ENCODE results near the gene ACCS. TPM values are rescaled to one million over a fixed set of nuclear protein-coding genes. Genes with fewer than 3 reads are reported as not detected.
A peak's percentile ranks its signal among the peaks of the same experiment; 100 is the strongest.

ACCS gene
- total and polyA plus RNA-seq, 4 donors = 6.4 to 66.9 (median 28.1) TPM

DNA sequence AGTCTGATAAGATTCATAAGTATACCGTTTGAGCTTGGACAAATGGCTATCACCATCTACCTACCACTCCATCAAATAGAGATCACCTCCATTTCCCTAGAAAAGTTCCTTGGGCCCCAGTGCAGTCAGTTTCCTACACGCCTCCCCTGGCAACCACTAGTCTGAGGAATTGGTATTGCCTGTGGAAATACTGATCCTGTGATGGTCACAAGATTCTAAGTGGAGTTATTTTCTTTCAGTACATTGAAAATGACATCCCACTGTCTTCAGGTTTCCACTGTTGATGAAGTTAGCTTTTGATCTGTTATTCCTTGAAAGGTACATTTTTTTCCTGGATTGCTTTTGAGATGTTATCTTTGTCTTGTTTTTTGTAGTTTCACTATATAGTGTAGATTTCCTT lies 22.9 kb upstream of the ACCS start:
- 82 to 83% methylated on average over 2 of the region's 2 CpGs for WGBS, 2 donors
- DNase-seq (no peak), ATAC-seq (ENCODE audit: insufficient read depth, low FRiP score) (no peak)
- Histone ChIP-seq H3K4me3 (no peak overlapping the region), H3K27me3 (ENCODE audit: control insufficient read depth in 3 of 3, insufficient read depth in 3 of 3, low read length in 2 of 3) (no peaks in the 10 kb centered on the region), H3K36me3 (ENCODE audit: control insufficient read depth in 4 of 4, insufficient read depth in 4 of 4, low read length in 4 of 4) (no peaks in the 10 kb centered on the region), H3K27ac (ENCODE audit: low read depth in 1 of 2, low read length in 1 of 2) (no peak overlapping the region), H3K4me1 (ENCODE audit: control insufficient read depth in 5 of 5, insufficient read depth in 5 of 5, low read length in 5 of 5) (no peaks in the 10 kb centered on the region), H3K9me3 (ENCODE audit: control insufficient read depth in 4 of 4, insufficient read depth in 3 of 4, low read length in 3 of 4) (peaks cover 0 to 5% (median 2%) of the 10 kb centered on the region in 4 donors), H3K9ac (ENCODE audit: insufficient read depth in 1 of 2, low read length in 2 of 2) (no peak overlapping the region)
- TF ChIP-seq, protein P1, sequence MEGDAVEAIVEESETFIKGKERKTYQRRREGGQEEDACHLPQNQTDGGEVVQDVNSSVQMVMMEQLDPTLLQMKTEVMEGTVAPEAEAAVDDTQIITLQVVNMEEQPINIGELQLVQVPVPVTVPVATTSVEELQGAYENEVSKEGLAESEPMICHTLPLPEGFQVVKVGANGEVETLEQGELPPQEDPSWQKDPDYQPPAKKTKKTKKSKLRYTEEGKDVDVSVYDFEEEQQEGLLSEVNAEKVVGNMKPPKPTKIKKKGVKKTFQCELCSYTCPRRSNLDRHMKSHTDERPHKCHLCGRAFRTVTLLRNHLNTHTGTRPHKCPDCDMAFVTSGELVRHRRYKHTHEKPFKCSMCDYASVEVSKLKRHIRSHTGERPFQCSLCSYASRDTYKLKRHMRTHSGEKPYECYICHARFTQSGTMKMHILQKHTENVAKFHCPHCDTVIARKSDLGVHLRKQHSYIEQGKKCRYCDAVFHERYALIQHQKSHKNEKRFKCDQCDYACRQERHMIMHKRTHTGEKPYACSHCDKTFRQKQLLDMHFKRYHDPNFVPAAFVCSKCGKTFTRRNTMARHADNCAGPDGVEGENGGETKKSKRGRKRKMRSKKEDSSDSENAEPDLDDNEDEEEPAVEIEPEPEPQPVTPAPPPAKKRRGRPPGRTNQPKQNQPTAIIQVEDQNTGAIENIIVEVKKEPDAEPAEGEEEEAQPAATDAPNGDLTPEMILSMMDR (IDR thresholded peaks at IDR 0.05; ENCODE audit: control extremely low read depth, extremely low read depth) = no peak

DNA sequence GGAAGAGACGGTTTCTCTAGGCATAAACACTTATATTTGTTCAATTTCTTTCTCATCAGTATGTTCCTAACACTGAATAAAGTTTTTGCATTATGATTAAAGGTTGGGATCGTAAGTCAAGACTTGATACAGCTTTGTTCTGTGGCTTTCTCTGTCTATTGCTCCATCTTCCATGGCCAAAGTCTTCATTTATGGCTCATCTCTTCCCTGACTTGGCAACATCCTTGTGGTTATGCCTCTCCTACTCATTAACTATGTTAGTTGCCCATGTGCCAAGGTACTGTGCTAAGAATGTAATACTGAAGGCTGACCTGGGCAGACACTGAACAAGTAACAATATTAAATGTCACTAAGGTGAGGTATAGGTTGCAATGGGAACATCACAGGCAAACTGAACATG lies 19.9 kb upstream of the ACCS start:
- H3K27me3 ChIP-seq (ENCODE audit: control insufficient read depth in 3 of 3, insufficient read depth in 3 of 3, low read length in 2 of 3) = no peaks in the 10 kb centered on the region
- no peaks in the 10 kb centered on the region for H3K4me1 ChIP-seq (ENCODE audit: control insufficient read depth in 5 of 5, insufficient read depth in 5 of 5, low read length in 5 of 5)
- no peak for DNase-seq
- no peak overlapping the region for H3K27ac ChIP-seq (ENCODE audit: low read depth in 1 of 2, low read length in 1 of 2)
- H3K4me3 ChIP-seq = no peak overlapping the region
- WGBS, 2 donors = 82 to 96% methylated on average over 2 of the region's 2 CpGs
- ATAC-seq (ENCODE audit: insufficient read depth, low FRiP score) = no peak
- no peaks in the 10 kb centered on the region for H3K36me3 ChIP-seq (ENCODE audit: control insufficient read depth in 4 of 4, insufficient read depth in 4 of 4, low read length in 4 of 4)
- TF ChIP-seq, protein P1 (IDR thresholded peaks at IDR 0.05; ENCODE audit: control extremely low read depth, extremely low read depth) = no peak
- H3K9ac ChIP-seq (ENCODE audit: insufficient read depth in 1 of 2, low read length in 2 of 2) = no peak overlapping the region
- H3K9me3 ChIP-seq (ENCODE audit: control insufficient read depth in 4 of 4, insufficient read depth in 3 of 4, low read length in 3 of 4) = peaks cover 0 to 2% (median under 1%) of the 10 kb centered on the region in 4 donors

DNA sequence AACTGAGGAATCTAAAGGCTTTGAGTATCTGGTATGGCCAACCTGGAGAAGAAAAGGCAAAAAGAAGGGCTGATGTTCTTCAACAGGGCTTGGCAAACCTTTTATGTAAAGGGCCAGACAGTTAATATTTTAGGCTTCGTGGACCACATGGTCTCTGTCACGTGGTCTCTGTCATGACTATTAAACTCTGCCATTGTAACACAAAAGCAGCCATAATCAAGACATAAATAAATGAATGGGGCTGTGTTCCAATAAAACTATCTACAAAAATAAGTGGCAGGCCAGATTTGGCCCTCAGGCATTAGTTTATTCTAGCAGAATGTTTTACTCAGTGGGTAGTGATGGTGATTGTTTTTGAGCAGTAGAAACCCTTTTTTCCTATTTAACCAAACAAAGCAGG lies 18.8 kb upstream of the ACCS start:
- DNase-seq (no peak), ATAC-seq (ENCODE audit: insufficient read depth, low FRiP score) (no peak)
- no peak overlapping the region for H3K4me3 ChIP-seq
- WGBS, 2 donors = 74 to 76% methylated on average over 2 of the region's 2 CpGs
- TF ChIP-seq, protein P1 (IDR thresholded peaks at IDR 0.05; ENCODE audit: control extremely low read depth, extremely low read depth) = no peak
- H3K27ac ChIP-seq (ENCODE audit: low read depth in 1 of 2, low read length in 1 of 2) = no peak overlapping the region
- H3K4me1 ChIP-seq (ENCODE audit: control insufficient read depth in 5 of 5, insufficient read depth in 5 of 5, low read length in 5 of 5) = no peaks in the 10 kb centered on the region
- H3K27me3 ChIP-seq (ENCODE audit: control insufficient read depth in 3 of 3, insufficient read depth in 3 of 3, low read length in 2 of 3) = no peaks in the 10 kb centered on the region
- H3K9me3 ChIP-seq (ENCODE audit: control insufficient read depth in 4 of 4, insufficient read depth in 3 of 4, low read length in 3 of 4) = no peaks in the 10 kb centered on the region
- H3K9ac ChIP-seq (ENCODE audit: insufficient read depth in 1 of 2, low read length in 2 of 2) = no peak overlapping the region
- no peaks in the 10 kb centered on the region for H3K36me3 ChIP-seq (ENCODE audit: control insufficient read depth in 4 of 4, insufficient read depth in 4 of 4, low read length in 4 of 4)

DNA sequence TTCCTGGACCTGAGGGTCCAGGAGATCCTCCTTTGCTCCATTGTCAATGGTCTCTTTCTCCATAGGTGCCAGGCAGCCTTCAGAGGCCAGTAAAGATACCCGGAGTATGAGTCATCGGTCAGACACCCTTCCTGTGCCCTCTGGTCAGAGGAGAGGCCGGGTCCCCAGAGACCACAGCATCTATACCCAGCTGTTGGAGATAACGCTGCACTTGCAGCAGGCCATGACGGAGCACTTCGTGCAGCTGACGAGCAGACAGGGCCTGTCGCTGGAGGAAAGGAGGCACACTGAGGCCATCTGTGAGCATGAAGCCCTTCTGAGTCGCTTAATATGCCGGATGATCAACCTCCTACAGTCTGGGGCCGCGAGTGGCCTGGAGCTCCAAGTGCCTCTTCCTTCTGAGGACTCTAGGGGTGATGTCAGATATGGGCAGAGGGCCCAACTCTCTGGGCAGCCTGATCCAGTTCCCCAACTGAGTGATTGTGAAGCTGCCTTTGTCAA lies 18.1 kb upstream of the ACCS start, which contains the start of gene ACCSL:
ACCSL (plus strand) TSS at position 51 of the 501 bp plus-strand sequence; CDS start at position 107, 56 bp downstream.
- Histone ChIP-seq H3K36me3 (ENCODE audit: control insufficient read depth in 4 of 4, insufficient read depth in 4 of 4, low read length in 4 of 4) (no peaks in the 10 kb centered on the region), H3K4me1 (ENCODE audit: control insufficient read depth in 5 of 5, insufficient read depth in 5 of 5, low read length in 5 of 5) (no peaks in the 10 kb centered on the region), H3K9ac (ENCODE audit: insufficient read depth in 1 of 2, low read length in 2 of 2) (no peak within 1 kb of the TSS), H3K9me3 (ENCODE audit: control insufficient read depth in 4 of 4, insufficient read depth in 3 of 4, low read length in 3 of 4) (no peaks in the 10 kb centered on the region), H3K27ac (ENCODE audit: low read depth in 1 of 2, low read length in 1 of 2) (no peak within 1 kb of the TSS), H3K4me3 (no peak within 1 kb of the TSS), H3K27me3 (ENCODE audit: control insufficient read depth in 3 of 3, insufficient read depth in 3 of 3, low read length in 2 of 3) (no peaks in the 10 kb centered on the region)
- WGBS, 2 donors = 82 to 95% methylated on average over 12 of the region's 12 CpGs
- DNase-seq (peak in 2 of 3 donors; percentile 10 to 37), ATAC-seq (ENCODE audit: insufficient read depth, low FRiP score) (no peak)
- TF ChIP-seq, protein P1 (IDR thresholded peaks at IDR 0.05; ENCODE audit: control extremely low read depth, extremely low read depth) = no peak
